HepG2 (cell line): ENCODE results near the gene ERMARD. TPM values are rescaled to one million over a fixed set of nuclear protein-coding genes. Genes with fewer than 3 reads are reported as not detected.

Experiments
- BRF2 ChIP-seq: sonication (generic); formaldehyde crosslinking; IDR thresholded peaks from 2 replicates; pipeline ENCODE4 v1.8.1; 2022; ENCODE audit warnings: mild to moderate bottlenecking, missing genetic modification reagents
- CCAR2 ChIP-seq: fragments of 200-400 bp; formaldehyde crosslinking; optimal IDR thresholded peaks from 2 replicates; pipeline ENCODE3; 2018; ENCODE audit warnings: low read depth, mild to moderate bottlenecking, low read length, moderate library complexity
- EZH2 ChIP-seq: conservative IDR thresholded peaks from 2 replicates; pipeline ENCODE4 v1.6.1; 2012; ENCODE audit warnings: mild to moderate bottlenecking, low read depth, low read length, moderate library complexity
- FUBP1 ChIP-seq: sonication (generic); formaldehyde crosslinking; IDR thresholded peaks from 2 replicates; pipeline ENCODE4 v1.5.1; 2020; ENCODE audit warnings: missing genetic modification reagents, mild to moderate bottlenecking, borderline replicate concordance
- KDM5B ChIP-seq: sonication (generic); formaldehyde crosslinking; IDR thresholded peaks from 2 replicates; pipeline ENCODE4 v1.4.0; 2020; ENCODE audit warnings: missing genetic modification reagents, mild to moderate bottlenecking, borderline replicate concordance
- KLF15 ChIP-seq: sonication (generic); formaldehyde crosslinking; IDR thresholded peaks from 2 replicates; pipeline ENCODE4 v1.8.1; 2023; ENCODE audit warnings: borderline replicate concordance, mild to moderate bottlenecking, inconsistent platforms, missing genetic modification reagents, mixed read lengths
- RERE ChIP-seq: IDR thresholded peaks from 2 replicates; pipeline ENCODE4 v1.6.1; 2016; ENCODE audit warnings: low read depth, missing genetic modification reagents, missing compliant biosample characterization
- SMAD9 ChIP-seq: sonication (generic); formaldehyde crosslinking; IDR thresholded peaks from 2 replicates; pipeline ENCODE4 v1.5.1; 2020; ENCODE audit warnings: mild to moderate bottlenecking, missing genetic modification reagents
- TBL1XR1 ChIP-seq: fragments of 150-350 bp; IDR thresholded peaks from 2 replicates; pipeline ENCODE4 v1.6.1; 2014; ENCODE audit warnings: borderline replicate concordance, low read length; ENCODE audit not compliant: partially characterized antibody
- THAP9 ChIP-seq: sonication (generic); formaldehyde crosslinking; IDR thresholded peaks from 2 replicates; pipeline ENCODE4; 2020; ENCODE audit warnings: missing genetic modification reagents, mild to moderate bottlenecking, borderline replicate concordance
- TOPORS ChIP-seq: sonication (generic); formaldehyde crosslinking; IDR thresholded peaks from 2 replicates; pipeline ENCODE4 v1.8.0; 2023; ENCODE audit warnings: mild to moderate bottlenecking, missing genetic modification reagents
- ZFX ChIP-seq: sonication (generic); formaldehyde crosslinking; IDR thresholded peaks from 2 replicates; pipeline ENCODE4 v1.4.0; 2020; ENCODE audit warnings: mild to moderate bottlenecking, low read depth, missing genetic modification reagents, moderate library complexity
- ZNF703 ChIP-seq: sonication (generic); formaldehyde crosslinking; IDR thresholded peaks from 2 replicates; pipeline ENCODE4 v1.5.1; 2020; ENCODE audit warnings: missing genetic modification reagents, mild to moderate bottlenecking, moderate library complexity, borderline replicate concordance
- ZSCAN25 ChIP-seq: sonication (generic); formaldehyde crosslinking; IDR thresholded peaks from 2 replicates; pipeline ENCODE4 v1.8.0; 2022; ENCODE audit warnings: mild to moderate bottlenecking, missing genetic modification reagents
- polyA plus RNA-seq, 8 experiments: library from polyadenylated mRNA; depleted of rRNA in 3 of 8; stranded (reverse) in 7 of 8; unstranded in 1 of 8; fragments of >200 nt; fragmentation: Illumina TruSeq in 4 of 8; extraction: Trizol in 4 of 8; gene quantifications; 2 replicates each; pipeline versions ENCODE4 v1.2.1 to v1.2.3, GENCODE V29; 2011 to 2016; ENCODE audit warnings: low read depth in 4 of 8, missing spikeins in 1 of 8, mixed read lengths in 1 of 8; ENCODE audit not compliant: insufficient read depth in 1 of 8
- total RNA-seq, 5 experiments: library from RNA; depleted of rRNA; stranded (reverse); fragments of >200 nt; fragmentation: Illumina TruSeq; extraction: Trizol; gene quantifications; 2 replicates each; pipeline ENCODE4 v1.2.3, GENCODE V29; 2016; ENCODE audit warnings: low read depth in 1 of 5

Gene ERMARD
- total and polyA plus RNA-seq, 2 of the 13 experiments (the other 11 are each of a cell fraction or from before 2014, with no cell fraction given): 8.8 to 10.7 TPM

DNA sequence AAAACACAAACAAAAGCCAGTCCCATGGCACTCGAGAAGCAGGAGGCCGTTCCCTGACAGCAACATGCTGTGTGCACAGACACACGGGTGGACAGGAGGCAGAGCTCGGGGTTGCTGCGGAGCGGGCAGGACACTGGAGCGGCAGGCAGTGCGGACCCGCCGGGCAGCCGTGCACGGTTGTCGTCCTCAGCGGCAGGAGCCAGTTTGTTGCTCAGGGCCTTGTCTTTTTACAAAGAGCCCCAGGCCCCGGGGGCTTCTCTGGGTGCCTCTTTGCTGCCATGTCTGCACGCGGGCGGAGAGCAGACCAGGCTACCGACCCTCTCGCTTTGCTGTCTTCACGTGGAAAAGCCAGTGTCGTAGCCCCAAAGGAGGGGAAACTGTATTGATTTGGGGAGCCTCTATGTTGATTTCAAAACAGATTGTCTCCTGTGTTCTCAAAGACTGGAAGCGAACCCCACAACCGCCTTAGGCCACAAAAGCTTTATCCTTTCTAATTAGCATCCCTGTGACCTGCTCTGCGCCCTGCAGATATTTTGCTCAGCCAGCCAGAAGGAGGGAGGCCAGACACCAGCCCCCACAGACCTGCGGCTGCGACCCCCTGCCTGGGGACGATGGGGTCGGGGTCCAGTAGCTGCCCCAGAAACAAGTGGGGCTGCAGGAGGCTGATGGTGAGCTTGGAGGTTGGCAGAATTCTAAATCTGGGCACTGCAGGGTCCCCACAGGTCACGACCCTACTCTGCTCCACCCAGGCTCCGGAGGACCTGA lies 50.2 kb downstream of the ERMARD start (continued):
- TF ChIP-seq FUBP1 (CRISPR knock-in tag) (no peak), KDM5B (CRISPR knock-in tag) (0 out of 2 replicates have a peak, but pooled peaks have one; percentile 7), TBL1XR1 (no peak), SMAD9 (CRISPR knock-in tag) (no peak), EZH2 (no peak), BRF2 (CRISPR knock-in tag) (no peak), RERE (CRISPR knock-in tag) (no peak), TOPORS (CRISPR knock-in tag) (no peak), THAP9 (CRISPR knock-in tag) (peak; percentile 24; the same call in 1 of the 2 replicates), KLF15 (CRISPR knock-in tag) (no peak), CCAR2 (no peak), ZNF703 (CRISPR knock-in tag) (0 out of 2 replicates have a peak, but pooled peaks have one; percentile 36), ZFX (CRISPR knock-in tag) (peak; percentile 8), ZSCAN25 (CRISPR knock-in tag) (no peak)
